Measurements from ENCODE around the gene KRT25.

Gene KRT25

GRCh38 chr17:40738553-40738952 is 16.6 kb downstream of the KRT25 start:
- no peak overlapping the region for H3K4me2 ChIP-seq (ENCODE audit: low read length)
- peaks cover 8% of the 10 kb centered on the region; the same call in 1 of the 2 replicates for H3K9me3 ChIP-seq (ENCODE audit: insufficient read depth, low read length)
- H3K36me3 ChIP-seq (replicated peaks; ENCODE audit: low read depth, low read length) = no peaks in the 10 kb centered on the region
- no peak overlapping the region for H2AFZ ChIP-seq (ENCODE audit: low read depth, low read length)
- H4K20me1 ChIP-seq (ENCODE audit: insufficient read depth, low read length) = no peaks in the 10 kb centered on the region
- H3K27me3 ChIP-seq (ENCODE audit: low read depth, low read length) = no peaks in the 10 kb centered on the region
- no peak for TF ChIP-seq CTCF (IDR thresholded peaks at IDR 0.05; ENCODE audit: low read depth, low read length)
- H3K27ac ChIP-seq (ENCODE audit: low read length) = no peak overlapping the region
- no peaks in the 10 kb centered on the region for H3K4me1 ChIP-seq (ENCODE audit: low read length)
- no peaks in the 10 kb centered on the region for H3K79me2 ChIP-seq (ENCODE audit: low read length)
- H3K4me3 ChIP-seq (ENCODE audit: low read length) = no peak overlapping the region
- no peak overlapping the region for H3K9ac ChIP-seq (ENCODE audit: low read length)

GRCh38 chr17:40735016-40735415 is 20.1 kb downstream of the KRT25 start:
- Histone ChIP-seq H3K27me3 (ENCODE audit: low read depth, low read length) (no peaks in the 10 kb centered on the region), H3K9me3 (ENCODE audit: insufficient read depth, low read length) (no peaks in the 10 kb centered on the region)

GRCh38 chr17:40734018-40734417 is 21.1 kb downstream of the KRT25 start:
- no peak overlapping the region for H2AFZ ChIP-seq (ENCODE audit: low read depth, low read length)
- no peaks in the 10 kb centered on the region for H3K36me3 ChIP-seq (replicated peaks; ENCODE audit: low read depth, low read length)
- no peak overlapping the region for H3K9ac ChIP-seq (ENCODE audit: low read length)
- H3K27me3 ChIP-seq (ENCODE audit: low read depth, low read length) = no peaks in the 10 kb centered on the region
- H3K4me3 ChIP-seq (ENCODE audit: low read length) = no peak overlapping the region
- no peaks in the 10 kb centered on the region for H3K9me3 ChIP-seq (ENCODE audit: insufficient read depth, low read length)
- no peak for TF ChIP-seq EZH2phosphoT487 (IDR thresholded peaks at IDR 0.05; ENCODE audit: low read depth)
- TF ChIP-seq CTCF (IDR thresholded peaks at IDR 0.05; ENCODE audit: low read depth, low read length) = no peak
- no peak overlapping the region for H3K27ac ChIP-seq (ENCODE audit: low read length)
- H4K20me1 ChIP-seq (ENCODE audit: insufficient read depth, low read length) = no peaks in the 10 kb centered on the region
- H3K4me1 ChIP-seq (ENCODE audit: low read length) = no peaks in the 10 kb centered on the region
- no peaks in the 10 kb centered on the region for H3K79me2 ChIP-seq (ENCODE audit: low read length)
- H3K4me2 ChIP-seq (ENCODE audit: low read length) = no peak overlapping the region

More at GRCh38 chr17:40735016-40735415, 20.1 kb downstream of the KRT25 start:
- Histone ChIP-seq H3K4me1 (ENCODE audit: low read length) (no peaks in the 10 kb centered on the region), H3K4me2 (ENCODE audit: low read length) (no peak overlapping the region), H3K9ac (ENCODE audit: low read length) (no peak overlapping the region), H2AFZ (ENCODE audit: low read depth, low read length) (no peak overlapping the region), H3K79me2 (ENCODE audit: low read length) (no peaks in the 10 kb centered on the region), H3K4me3 (ENCODE audit: low read length) (no peak overlapping the region), H3K27ac (ENCODE audit: low read length) (no peak overlapping the region), H3K36me3 (replicated peaks; ENCODE audit: low read depth, low read length) (no peaks in the 10 kb centered on the region), H4K20me1 (ENCODE audit: insufficient read depth, low read length) (no peaks in the 10 kb centered on the region)
- TF ChIP-seq EZH2phosphoT487 (IDR thresholded peaks at IDR 0.05; ENCODE audit: low read depth) (no peak), CTCF (IDR thresholded peaks at IDR 0.05; ENCODE audit: low read depth, low read length) (no peak)

- H3K79me2 ChIP-seq (ENCODE audit: low read length) = no peaks in the 10 kb centered on the region
- no peak overlapping the region for H3K4me3 ChIP-seq (ENCODE audit: low read length)
- no peaks in the 10 kb centered on the region for H3K27me3 ChIP-seq (ENCODE audit: low read depth, low read length)
- H4K20me1 ChIP-seq (ENCODE audit: insufficient read depth, low read length) = no peaks in the 10 kb centered on the region
- H3K36me3 ChIP-seq (replicated peaks; ENCODE audit: low read depth, low read length) = no peaks in the 10 kb centered on the region
- no peak overlapping the region for H2AFZ ChIP-seq (ENCODE audit: low read depth, low read length)
- H3K27ac ChIP-seq (ENCODE audit: low read length) = no peak overlapping the region
- H3K4me2 ChIP-seq (ENCODE audit: low read length) = no peak overlapping the region
- peaks cover 17% of the 10 kb centered on the region for H3K4me1 ChIP-seq (ENCODE audit: low read length)
- no peak for TF ChIP-seq EZH2phosphoT487 (IDR thresholded peaks at IDR 0.05; ENCODE audit: low read depth)
- TF ChIP-seq CTCF (IDR thresholded peaks at IDR 0.05; ENCODE audit: low read depth, low read length) = no peak
- H3K9ac ChIP-seq (ENCODE audit: low read length) = no peak overlapping the region
- no peaks in the 10 kb centered on the region for H3K9me3 ChIP-seq (ENCODE audit: insufficient read depth, low read length)
Observed at GRCh38 chr17:40730970-40731369, 24.2 kb downstream of the KRT25 start.

All from OCI-LY3 (cell line).